Measurements from ENCODE around the gene FOLR1. TPM values are rescaled to one million over a fixed set of nuclear protein-coding genes. Genes with fewer than 3 reads are reported as not detected.
A peak's percentile ranks its signal among the peaks of the same experiment; 100 is the strongest.

FOLR1 gene
- total and polyA plus RNA-seq, 9 donors: 2.8 to 8.6 (median 4.4) TPM

DNA sequence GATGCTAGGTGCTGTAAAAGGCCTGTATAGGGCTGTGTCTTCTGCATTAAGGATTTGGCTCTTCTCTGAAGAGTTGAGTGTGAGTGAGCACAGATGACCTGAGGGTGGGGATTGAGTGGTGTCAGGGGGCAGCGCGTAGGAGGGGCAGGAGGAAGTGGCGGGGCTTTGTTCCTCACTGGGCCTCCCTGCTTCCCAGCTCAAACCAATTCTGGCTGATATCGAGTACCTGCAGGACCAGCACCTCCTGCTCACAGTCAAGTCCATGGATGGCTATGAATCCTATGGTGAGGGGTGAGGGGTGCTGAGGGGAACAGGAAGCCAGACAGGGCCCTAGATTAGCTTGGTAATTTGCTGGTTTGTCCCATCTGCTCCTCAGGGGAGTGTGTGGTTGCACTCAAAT is 43.0 kb downstream of the FOLR1 start:
- Histone ChIP-seq H3K4me3 (ENCODE audit: low read length) (no peak overlapping the region), H3K4me1 (ENCODE audit: control insufficient read depth, insufficient read depth, low read length) (peaks cover 27% of the 10 kb centered on the region), H3K27me3 (ENCODE audit: control insufficient read depth, insufficient read depth, low read length) (peaks cover 21% of the 10 kb centered on the region), H3K27ac (ENCODE audit: low read length) (no peak overlapping the region), H3K9me3 (replicated peaks; ENCODE audit: control insufficient read depth, low read depth, low read length) (no peaks in the 10 kb centered on the region), H3K36me3 (ENCODE audit: control insufficient read depth, insufficient read depth, low read length) (peaks cover 88% of the 10 kb centered on the region)
- 87% methylated on average over 3 of the region's 4 CpGs for WGBS (ENCODE audit: insufficient coverage)
- no peak for DNase-seq

DNA sequence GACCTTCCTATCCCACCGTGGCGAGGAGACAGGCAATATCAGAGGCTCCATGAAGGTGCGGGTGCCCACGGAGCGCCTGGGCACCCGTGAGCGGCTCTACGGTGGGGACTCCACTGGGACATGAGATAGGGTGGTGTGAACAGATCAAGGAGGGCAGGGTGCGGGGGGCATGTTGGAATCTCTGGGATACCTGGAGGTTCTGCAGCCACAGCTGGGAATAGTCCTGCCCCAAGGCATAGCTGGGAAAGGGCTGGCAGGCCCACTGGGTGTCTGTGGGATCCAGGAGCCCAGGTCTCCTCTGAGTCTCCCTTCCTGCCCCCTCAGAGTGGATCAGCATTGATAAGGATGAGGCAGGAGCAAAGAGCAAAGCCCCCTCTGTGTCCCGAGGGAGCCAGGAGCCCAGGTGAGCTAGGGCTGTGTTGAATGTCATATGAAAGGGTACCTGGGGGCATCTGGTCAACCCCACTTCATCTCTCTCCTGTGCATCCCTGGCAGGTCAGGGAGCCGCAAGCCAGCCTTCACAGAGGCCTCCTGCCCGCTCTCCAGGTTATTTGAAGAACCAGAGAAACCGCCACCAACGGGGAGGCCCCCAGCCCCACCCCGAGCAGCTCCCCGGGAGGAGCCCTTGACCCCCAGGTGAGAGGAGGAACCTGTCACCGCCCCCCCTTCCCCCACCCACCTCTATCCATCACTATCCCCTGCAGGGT is 43.6 kb downstream of the FOLR1 start:
- Histone ChIP-seq H3K27ac (ENCODE audit: low read length) (no peak overlapping the region), H3K4me3 (ENCODE audit: low read length) (no peak overlapping the region), H3K36me3 (ENCODE audit: control insufficient read depth, insufficient read depth, low read length) (peaks cover 82% of the 10 kb centered on the region), H3K27me3 (ENCODE audit: control insufficient read depth, insufficient read depth, low read length) (peaks cover 27% of the 10 kb centered on the region), H3K9me3 (replicated peaks; ENCODE audit: control insufficient read depth, low read depth, low read length) (no peaks in the 10 kb centered on the region), H3K4me1 (ENCODE audit: control insufficient read depth, insufficient read depth, low read length) (peaks cover 32% of the 10 kb centered on the region)
- DNase-seq: no peak
- 89% methylated on average over 12 of the region's 17 CpGs for WGBS (ENCODE audit: insufficient coverage)

DNA sequence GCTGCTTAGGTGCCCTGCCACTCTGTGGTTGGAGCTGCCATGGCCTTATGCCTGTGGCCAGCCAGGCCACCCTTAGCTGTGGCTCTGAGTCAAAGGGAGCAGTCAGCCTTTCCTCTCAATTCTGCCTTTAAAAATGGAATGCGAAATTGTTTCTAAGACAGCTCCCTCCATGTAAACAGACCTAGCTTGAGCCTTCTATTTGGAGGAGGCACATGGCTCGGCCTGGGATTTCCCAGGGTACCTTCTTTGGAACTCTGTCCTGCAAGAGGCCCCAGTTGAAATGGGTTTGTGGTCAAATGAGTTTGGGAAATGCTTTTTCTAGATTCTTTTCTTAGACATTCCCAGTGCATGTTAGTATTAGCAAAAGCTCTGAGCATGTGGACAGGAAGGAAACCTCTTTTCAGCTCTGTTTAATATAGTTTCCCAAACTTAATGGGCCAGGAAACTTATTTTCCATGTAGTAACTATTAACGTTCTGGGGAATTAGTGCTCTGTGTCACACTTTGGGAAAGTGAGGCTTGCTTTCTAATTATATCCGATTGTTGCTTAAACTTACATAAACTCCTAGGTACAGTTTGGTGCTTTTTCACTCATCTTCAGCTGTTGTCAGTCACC is 44.2 kb downstream of the FOLR1 start:
- H3K4me1 ChIP-seq (ENCODE audit: control insufficient read depth, insufficient read depth, low read length): peaks cover 38% of the 10 kb centered on the region
- no peak overlapping the region for H3K27ac ChIP-seq (ENCODE audit: low read length)
- no peak for DNase-seq
- no CpG with 5 or more reads among the region's 4 CpGs for WGBS (ENCODE audit: insufficient coverage)
- H3K4me3 ChIP-seq (ENCODE audit: low read length): no peak overlapping the region
- H3K27me3 ChIP-seq (ENCODE audit: control insufficient read depth, insufficient read depth, low read length): peaks cover 33% of the 10 kb centered on the region
- peaks cover 75% of the 10 kb centered on the region for H3K36me3 ChIP-seq (ENCODE audit: control insufficient read depth, insufficient read depth, low read length)
- H3K9me3 ChIP-seq (replicated peaks; ENCODE audit: control insufficient read depth, low read depth, low read length): no peaks in the 10 kb centered on the region

- no peak for DNase-seq
- H3K27me3 ChIP-seq (ENCODE audit: control insufficient read depth, insufficient read depth, low read length): peaks cover 39% of the 10 kb centered on the region
- no peak overlapping the region for H3K27ac ChIP-seq (ENCODE audit: low read length)
- H3K4me1 ChIP-seq (ENCODE audit: control insufficient read depth, insufficient read depth, low read length): peaks cover 38% of the 10 kb centered on the region
- no peaks in the 10 kb centered on the region for H3K9me3 ChIP-seq (replicated peaks; ENCODE audit: control insufficient read depth, low read depth, low read length)
- H3K36me3 ChIP-seq (ENCODE audit: control insufficient read depth, insufficient read depth, low read length): peaks cover 70% of the 10 kb centered on the region
- H3K4me3 ChIP-seq (ENCODE audit: low read length): no peak overlapping the region
- WGBS (ENCODE audit: insufficient coverage): 63% methylated on average over 1 of the region's 2 CpGs
Measured at GRCh38 chr11:72236774-72237111, 44.8 kb downstream of the FOLR1 start.

DNA sequence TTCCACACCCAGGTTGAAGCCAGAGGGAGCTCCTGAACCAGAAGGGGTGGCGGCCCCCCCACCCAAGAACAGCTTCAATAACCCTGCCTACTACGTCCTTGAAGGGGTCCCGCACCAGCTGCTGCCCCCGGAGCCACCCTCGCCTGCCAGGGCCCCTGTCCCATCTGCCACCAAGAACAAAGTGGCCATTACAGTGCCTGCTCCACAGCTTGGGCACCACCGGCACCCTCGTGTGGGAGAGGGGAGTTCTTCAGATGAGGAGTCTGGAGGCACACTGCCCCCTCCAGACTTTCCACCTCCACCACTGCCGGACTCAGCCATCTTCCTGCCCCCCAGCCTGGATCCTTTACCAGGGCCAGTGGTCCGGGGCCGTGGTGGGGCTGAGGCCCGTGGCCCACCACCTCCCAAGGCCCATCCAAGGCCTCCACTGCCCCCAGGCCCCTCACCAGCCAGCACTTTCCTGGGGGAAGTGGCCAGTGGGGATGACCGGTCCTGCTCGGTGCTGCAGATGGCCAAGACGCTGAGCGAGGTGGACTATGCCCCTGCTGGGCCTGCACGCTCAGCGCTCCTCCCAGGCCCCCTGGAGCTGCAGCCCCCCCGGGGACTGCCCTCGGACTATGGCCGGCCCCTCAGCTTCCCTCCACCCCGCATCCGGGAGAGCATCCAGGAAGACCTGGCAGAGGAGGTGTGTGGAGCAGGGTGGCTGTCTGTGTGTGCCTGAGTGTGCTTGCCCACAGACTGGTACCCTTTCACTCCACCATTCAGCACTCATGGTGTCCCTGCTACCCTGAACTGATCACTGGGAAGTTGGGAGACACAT is 45.4 kb downstream of the FOLR1 start:
- 67% methylated on average over 3 of the region's 22 CpGs for WGBS (ENCODE audit: insufficient coverage)
- peaks cover 45% of the 10 kb centered on the region for H3K27me3 ChIP-seq (ENCODE audit: control insufficient read depth, insufficient read depth, low read length)
- peaks cover 64% of the 10 kb centered on the region for H3K36me3 ChIP-seq (ENCODE audit: control insufficient read depth, insufficient read depth, low read length)
- H3K9me3 ChIP-seq (replicated peaks; ENCODE audit: control insufficient read depth, low read depth, low read length): no peaks in the 10 kb centered on the region
- no peak overlapping the region for H3K27ac ChIP-seq (ENCODE audit: low read length)
- peaks cover 38% of the 10 kb centered on the region for H3K4me1 ChIP-seq (ENCODE audit: control insufficient read depth, insufficient read depth, low read length)
- no peak for DNase-seq
- no peak overlapping the region for H3K4me3 ChIP-seq (ENCODE audit: low read length)

GRCh38 chr11:72238040-72238450 is 46.1 kb downstream of the FOLR1 start:
- peak; percentile 60 for DNase-seq
- Histone ChIP-seq H3K27me3 (ENCODE audit: control insufficient read depth, insufficient read depth, low read length) (peaks cover 52% of the 10 kb centered on the region), H3K9me3 (replicated peaks; ENCODE audit: control insufficient read depth, low read depth, low read length) (no peaks in the 10 kb centered on the region), H3K36me3 (ENCODE audit: control insufficient read depth, insufficient read depth, low read length) (peaks cover 57% of the 10 kb centered on the region), H3K4me1 (ENCODE audit: control insufficient read depth, insufficient read depth, low read length) (peaks cover 38% of the 10 kb centered on the region), H3K4me3 (ENCODE audit: low read length) (no peak overlapping the region), H3K27ac (ENCODE audit: low read length) (no peak overlapping the region)
- 49% methylated on average over 12 of the region's 16 CpGs for WGBS (ENCODE audit: insufficient coverage)

- H3K36me3 ChIP-seq (ENCODE audit: control insufficient read depth, insufficient read depth, low read length): peaks cover 50% of the 10 kb centered on the region
- DNase-seq: no peak
- no peaks in the 10 kb centered on the region for H3K9me3 ChIP-seq (replicated peaks; ENCODE audit: control insufficient read depth, low read depth, low read length)
- H3K4me1 ChIP-seq (ENCODE audit: control insufficient read depth, insufficient read depth, low read length): peaks cover 38% of the 10 kb centered on the region
- no peak overlapping the region for H3K4me3 ChIP-seq (ENCODE audit: low read length)
- no peak overlapping the region for H3K27ac ChIP-seq (ENCODE audit: low read length)
- peaks cover 59% of the 10 kb centered on the region for H3K27me3 ChIP-seq (ENCODE audit: control insufficient read depth, insufficient read depth, low read length)
- WGBS (ENCODE audit: insufficient coverage): 45% methylated on average over 14 of the region's 28 CpGs
Measured at GRCh38 chr11:72238492-72239312, 46.8 kb downstream of the FOLR1 start.

DNA sequence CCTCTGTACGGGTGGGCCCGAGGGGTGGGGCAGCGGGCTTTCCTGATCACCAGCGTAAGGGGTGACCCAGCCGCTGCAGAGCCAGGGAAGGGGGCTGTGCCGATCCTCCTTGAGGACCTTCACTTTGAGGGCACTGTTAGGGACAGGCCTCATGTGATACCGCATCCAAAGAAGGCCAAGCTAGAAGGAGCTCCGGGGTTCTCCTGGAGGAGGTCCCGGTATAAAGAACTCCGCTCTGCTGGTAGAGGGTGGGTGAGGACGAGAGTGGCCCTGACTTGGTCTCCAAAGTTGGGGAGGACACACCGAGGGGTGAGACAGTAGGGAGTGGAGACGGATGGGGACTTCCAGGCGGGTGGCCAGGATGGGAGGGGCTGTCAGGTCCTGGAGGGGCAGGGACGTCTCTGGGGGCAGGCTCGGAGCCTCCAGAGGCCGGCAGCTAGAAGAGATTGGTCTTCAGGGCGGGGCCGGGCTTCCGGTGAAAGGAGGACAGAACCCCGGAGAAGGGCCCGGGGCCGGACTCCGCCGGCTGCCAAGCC is 47.4 kb downstream of the FOLR1 start:
- WGBS (ENCODE audit: insufficient coverage): 6% methylated on average over 25 of the region's 25 CpGs
- Histone ChIP-seq H3K9me3 (replicated peaks; ENCODE audit: control insufficient read depth, low read depth, low read length) (no peaks in the 10 kb centered on the region), H3K27me3 (ENCODE audit: control insufficient read depth, insufficient read depth, low read length) (peaks cover 65% of the 10 kb centered on the region), H3K36me3 (ENCODE audit: control insufficient read depth, insufficient read depth, low read length) (peaks cover 43% of the 10 kb centered on the region), H3K27ac (ENCODE audit: low read length) (no peak overlapping the region), H3K4me3 (ENCODE audit: low read length) (peak overlapping the region; percentile 9), H3K4me1 (ENCODE audit: control insufficient read depth, insufficient read depth, low read length) (peaks cover 41% of the 10 kb centered on the region)
- peak; percentile 65 for DNase-seq

- H3K27ac ChIP-seq (ENCODE audit: low read length): no peak overlapping the region
- no peaks in the 10 kb centered on the region for H3K9me3 ChIP-seq (replicated peaks; ENCODE audit: control insufficient read depth, low read depth, low read length)
- peak; percentile 54 for DNase-seq
- peak overlapping the region; percentile 10 for H3K4me3 ChIP-seq (ENCODE audit: low read length)
- H3K4me1 ChIP-seq (ENCODE audit: control insufficient read depth, insufficient read depth, low read length): peaks cover 43% of the 10 kb centered on the region
- H3K27me3 ChIP-seq (ENCODE audit: control insufficient read depth, insufficient read depth, low read length): peaks cover 71% of the 10 kb centered on the region
- WGBS (ENCODE audit: insufficient coverage): under 1% methylated on average over 69 of the region's 69 CpGs
- peaks cover 38% of the 10 kb centered on the region for H3K36me3 ChIP-seq (ENCODE audit: control insufficient read depth, insufficient read depth, low read length)
Measured at GRCh38 chr11:72239849-72240460, 48.0 kb downstream of the FOLR1 start.

Data from muscle of leg (tissue), 11 donors.